LNCaP clone FGC (cell line): ENCODE results near the gene RAPGEF3.

ENCODE experiments used
- DNase-seq: peaks from one replicate; pipeline ENCODE4 v3.0.0-alpha.2; 2011; ENCODE audit warnings: low read depth
- H3K4me3 ChIP-seq: 2 replicates; pipeline ENCODE4 v1.5.1; 2011; ENCODE audit warnings: mild to moderate bottlenecking, low read depth, low read length, control low read depth
- CTCF ChIP-seq: IDR thresholded peaks from 2 replicates; pipeline ENCODE4 v1.5.1; 2012; ENCODE audit warnings: mild to moderate bottlenecking; ENCODE audit not compliant: control insufficient read depth, insufficient read depth; ENCODE audit errors: extremely low read depth

Gene RAPGEF3

GRCh38 chr12:47776471-47777143, 17.9 kb upstream of the RAPGEF3 start:
- TF ChIP-seq CTCF = no peak
- DNase-seq = no peak
- no peak overlapping the region for H3K4me3 ChIP-seq

GRCh38 chr12:47775100-47775911, 16.6 kb upstream of the RAPGEF3 start:
- no peak overlapping the region for H3K4me3 ChIP-seq
- no peak for TF ChIP-seq CTCF
- DNase-seq = no peak

- DNase-seq = no peak
- TF ChIP-seq CTCF = no peak
- no peak overlapping the region for H3K4me3 ChIP-seq
Measured at GRCh38 chr12:47774663-47775062, 16.0 kb upstream of the RAPGEF3 start.

- no peak for DNase-seq
- no peak for TF ChIP-seq CTCF
- H3K4me3 ChIP-seq = peak overlapping the region; percentile 64
Measured at GRCh38 chr12:47773858-47774580, 15.3 kb upstream of the RAPGEF3 start.

- H3K4me3 ChIP-seq = peak within 1 kb of the TSS; percentile 64
- TF ChIP-seq CTCF = peak; percentile 64
- DNase-seq = no peak
Measured at GRCh38 chr12:47773062-47773857, 14.6 kb upstream of the RAPGEF3 start, which contains the start of gene SLC48A1. TSS of gene SLC48A1 (plus strand) at chr12:47773238. CDS start at chr12:47773305, 67 bp downstream.

- no peak for TF ChIP-seq CTCF
- peak overlapping the region; percentile 64 for H3K4me3 ChIP-seq
- DNase-seq = no peak
Measured at GRCh38 chr12:47772738-47773061, 14.0 kb upstream of the RAPGEF3 start.
